ENCODE measurements around the gene CREB3L4.

DNA sequence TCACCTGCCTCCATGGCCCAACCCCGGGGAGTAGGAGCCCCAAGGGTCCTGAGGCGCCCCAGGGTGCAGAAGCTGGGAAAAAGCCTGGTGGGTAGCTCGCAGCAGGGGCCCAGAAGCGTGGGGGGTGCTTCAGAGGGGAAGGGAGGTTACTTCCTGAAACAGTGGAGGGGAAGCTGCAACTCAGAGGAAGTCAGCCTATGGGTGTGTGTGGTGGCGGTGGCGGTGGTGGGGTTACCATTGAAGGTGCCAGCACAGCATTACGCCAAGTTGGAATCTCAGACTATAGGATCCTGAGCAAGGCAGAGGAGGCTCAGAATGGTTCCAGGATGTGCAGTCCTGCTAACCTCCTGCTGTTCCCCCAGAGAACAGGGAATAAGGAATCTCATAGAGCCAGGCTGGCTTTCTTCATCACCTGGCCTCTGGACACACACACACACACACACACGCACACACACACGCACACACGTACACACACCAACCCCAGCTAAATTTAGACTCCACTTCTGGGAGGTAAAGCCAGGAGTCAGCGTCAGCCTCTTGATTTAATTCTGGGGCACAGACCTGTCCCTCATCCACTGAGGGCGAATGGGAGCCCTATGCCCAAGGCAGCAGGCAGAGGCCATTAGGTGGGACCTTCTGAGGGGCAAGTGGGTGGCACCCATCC is 22.4 kb upstream of the CREB3L4 start:
- no peak for TF ChIP-seq CSDC2 (CRISPR knock-in tag; IDR thresholded peaks at IDR 0.05)
- no peak for TF ChIP-seq TOX (CRISPR knock-in tag; IDR thresholded peaks at IDR 0.05; ENCODE audit: borderline replicate concordance)

Data from SK-N-SH treated with all-trans-retinoic acid at 6 μM for 48 hours (cell line).